Medulla oblongata (tissue), 1 donor: Measurements from ENCODE around the gene CLEC12A.
"Not testable (repeated sequence)": the region's sequence is repeated elsewhere in the genome, so short reads cannot be mapped to it uniquely, and the experiment has no call there.

Experiments used
- DNase-seq: peaks from one replicate; pipeline ENCODE4 v3.0.0-alpha.2; 2015; ENCODE audit errors: extremely low spot score

The CLEC12A gene

DNA sequence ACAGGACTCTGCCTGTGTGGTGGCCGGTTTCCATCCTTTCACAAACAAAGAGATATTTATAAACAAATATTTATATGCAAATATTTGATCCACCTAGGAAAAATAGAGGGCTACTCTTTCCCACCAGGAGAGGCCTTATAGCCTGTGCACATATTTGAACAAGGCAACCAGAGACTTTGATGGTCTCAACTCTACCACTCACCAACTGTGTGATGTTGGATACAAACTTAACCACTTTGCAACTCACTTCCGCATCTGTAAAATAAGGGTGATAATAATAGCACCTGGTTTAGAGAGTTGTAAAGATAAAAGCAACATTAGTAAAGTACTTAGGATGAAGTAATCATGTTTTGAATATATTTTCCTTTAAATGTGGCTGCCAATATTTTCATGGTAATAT, 1.5 kb upstream of the CLEC12A start:
- DNase-seq, result no peak

- DNase-seq, result no peak
These were observed 2.7 kb downstream of the CLEC12A start for GRCh38 chr12:9973949-9974348.

DNA sequence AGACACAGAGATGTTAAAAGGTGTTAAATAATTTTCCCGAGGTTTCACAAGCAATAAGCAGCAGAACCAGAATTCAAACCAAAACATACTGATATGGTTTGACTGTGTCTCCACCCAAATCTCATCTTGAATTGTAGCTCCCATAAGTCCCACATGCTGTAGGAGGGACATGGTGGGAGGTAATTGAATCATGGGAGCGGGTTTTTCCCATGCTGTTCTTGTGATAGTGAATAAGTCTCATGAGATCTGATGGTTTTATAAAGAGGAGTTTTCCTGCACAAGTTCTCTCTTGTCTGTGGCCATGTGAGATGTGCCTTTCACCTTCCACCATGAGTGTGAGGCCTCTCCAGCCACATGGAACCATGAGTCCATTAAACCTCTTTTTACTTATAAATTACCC, 3.5 kb downstream of the CLEC12A start:
- DNase-seq, result not testable (repeated sequence)

DNA sequence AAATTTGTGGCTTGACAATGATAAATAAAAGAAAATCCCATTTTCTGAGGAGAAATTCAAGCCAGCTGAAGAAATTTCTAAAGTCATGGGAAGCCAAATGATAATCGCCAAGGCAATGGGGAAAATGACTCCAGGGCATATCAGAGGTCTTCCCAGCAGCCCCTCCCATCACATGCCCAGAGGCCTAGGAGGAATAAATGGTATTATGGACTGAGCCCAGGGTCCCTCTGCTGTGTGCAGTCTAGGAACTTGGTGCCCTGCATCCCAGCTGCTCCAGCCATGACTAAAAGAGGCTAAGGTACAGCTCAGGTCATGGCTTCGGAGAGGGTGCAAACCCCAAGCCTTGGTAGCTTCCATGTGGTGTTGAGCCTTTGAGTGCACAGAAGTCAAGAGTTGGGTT, 4.4 kb downstream of the CLEC12A start:
- DNase-seq, result no peak

GRCh38 chr12:9976626-9977025, 5.4 kb downstream of the CLEC12A start:
- DNase-seq, result not testable (repeated sequence)

GRCh38 chr12:9977916-9978315, 6.7 kb downstream of the CLEC12A start:
- DNase-seq, result no peak

DNA sequence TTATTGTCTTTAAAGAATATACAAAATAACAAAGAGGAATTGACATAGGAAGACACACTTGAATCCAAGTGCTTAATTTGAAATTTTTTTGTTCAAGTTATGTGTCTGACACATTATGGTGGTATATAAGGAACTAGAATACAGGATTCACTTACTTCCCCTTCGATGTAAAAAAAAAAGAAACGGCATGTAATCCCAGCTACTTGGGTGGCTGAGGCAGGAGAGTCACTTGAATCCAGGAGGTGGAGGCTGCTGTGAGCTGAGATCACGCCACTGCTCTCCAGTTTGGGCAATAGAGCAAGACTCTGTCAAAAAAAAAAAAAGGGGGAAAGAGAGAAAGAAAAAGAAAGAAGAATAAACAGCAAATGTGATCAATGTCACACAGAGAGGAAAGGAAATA, 8.9 kb downstream of the CLEC12A start:
- no peak for DNase-seq

- DNase-seq, result no peak
These were observed 20.7 kb downstream of the CLEC12A start for GRCh38 chr12:9991876-9992275.

DNA sequence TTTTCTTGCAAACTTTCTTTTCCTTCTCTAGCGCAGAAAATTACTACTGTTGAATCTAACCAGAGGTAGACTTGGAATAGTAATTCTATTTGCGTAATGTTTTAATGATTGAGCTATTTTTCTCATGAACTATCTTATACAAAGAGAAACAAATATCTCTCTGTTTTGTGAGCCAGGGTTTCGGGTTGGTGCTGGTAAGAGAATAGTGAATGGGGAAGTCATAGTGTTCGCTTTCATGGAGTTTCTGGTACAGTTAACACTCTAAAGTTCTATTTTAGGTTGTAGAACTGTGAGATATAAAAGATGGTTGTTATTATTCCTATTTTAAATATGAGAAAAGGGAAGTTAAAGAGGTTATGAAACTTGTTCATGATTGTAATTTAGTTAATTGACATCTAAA, 21.1 kb downstream of the CLEC12A start:
- DNase-seq, result peak; percentile 42

GRCh38 chr12:9999016-9999415, 27.8 kb downstream of the CLEC12A start, which contains the start of gene CLEC1B:
Gene CLEC1B (minus strand): TSS chr12:9999121. CDS start chr12:9999100, 21 bp downstream.
- no peak for DNase-seq

- no peak for DNase-seq
These were observed 30.1 kb downstream of the CLEC12A start for GRCh38 chr12:10001171-10001776.

DNA sequence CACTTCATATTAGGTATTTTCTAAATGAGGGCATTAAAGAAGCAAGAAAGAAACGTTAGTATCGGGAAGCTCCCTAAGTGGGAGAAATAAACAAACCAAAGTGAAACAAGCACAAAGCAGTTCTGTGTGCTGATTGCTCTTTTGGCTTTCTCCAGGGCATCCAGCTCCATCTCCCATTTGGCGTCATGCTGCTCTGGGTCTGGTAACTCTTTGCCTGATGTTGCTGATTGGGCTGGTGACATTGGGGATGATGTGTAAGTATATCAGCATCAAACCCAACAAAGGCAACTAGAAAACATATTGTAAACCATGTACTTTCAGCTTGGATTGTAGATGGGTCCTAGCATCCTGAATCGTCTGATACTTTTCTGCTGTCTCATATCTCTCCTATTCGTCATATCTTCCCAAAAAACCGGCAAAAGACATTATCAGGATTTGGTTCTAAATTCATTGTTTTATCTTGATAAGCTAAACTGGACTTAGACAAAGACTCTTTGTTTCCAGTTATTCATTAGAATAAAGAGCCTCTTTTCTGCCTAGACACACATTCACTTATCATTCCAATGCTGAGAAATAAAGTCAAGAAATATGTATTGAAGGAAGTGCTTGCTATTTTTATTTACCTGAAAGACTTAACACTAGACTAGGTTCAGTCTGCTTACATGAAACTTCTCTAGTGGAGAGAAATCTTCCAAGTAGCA, 41.6 kb downstream of the CLEC12A start:
- peak; percentile 37 for DNase-seq

GRCh38 chr12:10015450-10015849, 44.2 kb downstream of the CLEC12A start:
- DNase-seq, result no peak

DNA sequence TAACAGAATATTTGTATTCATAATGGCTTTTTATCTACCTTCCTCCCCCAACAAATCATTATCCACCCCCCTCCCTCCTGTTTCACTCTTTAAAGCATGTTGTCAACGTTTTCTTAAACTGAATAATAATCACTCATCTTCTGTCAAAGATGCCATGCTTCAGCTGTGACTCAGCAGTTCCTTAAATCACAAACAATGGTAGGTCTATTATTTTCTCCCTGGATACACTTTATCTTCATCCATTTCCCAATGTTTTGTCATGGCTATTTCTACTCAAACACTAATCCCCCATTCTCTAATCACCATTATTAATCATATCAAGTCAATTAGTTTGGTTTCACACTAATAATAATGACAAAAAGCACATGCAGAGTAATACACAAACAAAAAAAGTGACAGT, 45.7 kb downstream of the CLEC12A start:
- DNase-seq, result no peak

DNA sequence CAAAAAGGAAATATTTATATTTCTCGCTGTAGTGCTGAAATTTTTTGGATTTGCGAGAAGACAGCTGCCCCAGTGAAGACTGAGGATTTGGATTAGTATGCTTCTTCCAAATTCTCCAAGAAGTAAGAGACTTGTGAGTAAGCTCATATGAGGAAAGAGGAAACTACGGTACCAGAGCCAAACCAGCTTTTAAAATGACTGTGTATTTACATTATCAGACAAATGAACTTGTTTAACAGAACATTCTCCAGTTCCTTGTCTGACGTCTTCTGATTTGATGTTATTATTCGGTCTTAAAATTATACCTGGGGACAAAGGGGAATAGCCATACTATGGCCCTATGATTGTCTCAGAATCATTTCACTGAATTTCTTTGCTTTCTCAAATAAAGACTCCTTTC, 47.2 kb downstream of the CLEC12A start:
- no peak for DNase-seq

DNA sequence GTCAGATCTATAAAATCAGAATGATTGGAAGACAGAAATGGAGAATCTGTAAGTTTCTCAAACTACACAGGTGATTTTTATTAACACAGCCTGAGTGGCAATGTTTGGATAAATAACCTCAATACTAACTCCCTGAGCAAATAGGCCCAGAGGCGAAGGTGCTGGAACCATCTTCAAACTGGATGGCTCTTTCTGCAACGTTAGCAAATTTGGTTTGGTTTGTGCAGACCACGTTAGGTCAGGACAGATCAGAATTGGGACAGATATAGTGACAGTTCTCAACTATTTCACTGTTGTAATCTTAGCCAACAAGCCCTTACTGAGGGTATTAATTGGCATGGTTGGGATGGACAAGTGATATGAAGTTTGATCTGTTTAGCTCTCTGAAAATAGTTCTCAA, 50.1 kb downstream of the CLEC12A start:
- no peak for DNase-seq

DNA sequence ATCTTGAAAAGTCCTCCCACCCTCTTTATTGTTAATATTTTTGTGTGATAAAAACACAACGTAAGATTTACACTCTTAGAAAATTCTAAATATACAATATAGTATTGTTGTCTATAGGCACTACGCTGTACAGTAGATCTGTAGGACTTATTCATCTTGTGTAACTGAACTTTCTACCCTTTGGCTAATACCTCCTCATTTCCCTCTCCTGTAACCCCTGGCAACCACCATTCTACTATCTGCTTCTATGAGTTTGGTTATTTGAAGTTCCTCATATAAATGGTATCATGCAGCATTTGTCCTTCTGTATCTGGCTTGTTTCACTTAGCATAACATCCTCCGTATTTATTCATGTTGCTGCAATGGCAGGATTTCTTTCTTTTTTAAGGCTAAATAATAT, 54.0 kb downstream of the CLEC12A start:
- DNase-seq, result no peak

DNA sequence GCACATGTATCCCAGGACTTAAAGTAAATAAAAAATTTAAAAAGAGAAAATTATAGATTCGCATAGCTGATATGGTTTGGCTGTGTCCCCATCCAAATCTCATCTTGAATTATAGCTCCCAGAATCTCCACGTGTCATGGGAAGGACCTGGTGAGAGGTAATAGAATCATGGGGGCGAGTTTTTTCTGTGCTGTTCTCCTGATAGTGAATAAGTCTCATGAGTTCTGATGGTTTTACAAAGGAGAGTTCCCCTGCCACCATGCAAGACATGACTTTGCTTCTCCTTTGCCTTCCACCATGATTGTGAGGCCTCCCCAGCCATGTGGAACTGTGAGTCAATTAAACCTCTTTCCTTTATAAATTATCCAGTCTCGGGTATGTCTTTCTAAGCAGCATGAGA, 55.5 kb downstream of the CLEC12A start:
- DNase-seq, result not testable (repeated sequence)

DNA sequence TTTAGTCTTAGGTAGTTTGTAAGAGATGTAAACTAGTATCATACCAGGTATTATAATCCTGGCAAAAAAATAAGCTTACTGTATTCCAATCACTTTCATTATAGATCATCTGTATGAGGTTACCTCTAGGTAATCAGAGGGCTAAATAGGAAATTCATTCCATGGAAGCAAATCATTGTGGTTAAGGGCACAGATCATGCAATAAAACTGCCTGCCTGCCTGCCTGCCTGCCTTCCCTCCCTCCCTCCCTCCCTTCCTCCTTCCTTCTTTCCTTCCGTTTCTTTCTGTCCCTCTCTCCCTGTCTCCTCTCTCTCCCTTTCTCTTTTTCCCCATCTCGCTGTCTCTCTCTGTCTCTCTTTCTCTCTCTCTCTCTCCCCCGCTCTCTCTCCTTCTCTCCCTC, 56.1 kb downstream of the CLEC12A start:
- DNase-seq, result no peak

- no peak for DNase-seq
These were observed 56.5 kb downstream of the CLEC12A start for GRCh38 chr12:10027721-10028120.

DNA sequence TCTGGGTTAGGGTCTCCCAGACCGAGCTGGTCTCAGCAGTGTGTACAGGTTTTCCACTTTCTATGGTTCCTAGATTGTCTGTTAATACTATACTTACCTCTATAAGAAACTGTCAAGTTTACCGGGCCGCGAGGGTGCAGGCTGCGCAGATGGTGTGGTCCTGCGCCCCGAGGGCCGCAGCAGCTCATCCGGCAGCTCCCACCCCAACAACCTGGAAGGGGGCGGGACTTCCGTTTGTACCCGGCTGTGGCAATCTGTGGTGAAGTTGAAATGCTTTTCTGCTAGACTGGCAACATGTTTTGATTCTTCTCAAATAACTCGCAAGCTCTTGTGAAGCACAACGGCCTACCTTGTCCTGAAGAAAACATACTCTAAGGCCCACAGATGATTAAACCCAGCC, 59.2 kb downstream of the CLEC12A start, which contains the start of gene CLEC9A:
Gene CLEC9A, plus strand, starts transcription at position 237 of the 400 bp plus-strand sequence. CDS start 22,006 bp downstream, outside the sequence.
- DNase-seq, result no peak

GRCh38 chr12:10031321-10031720, 60.1 kb downstream of the CLEC12A start:
- no peak for DNase-seq

GRCh38 chr12:10031771-10032175, 60.6 kb downstream of the CLEC12A start:
- no peak for DNase-seq
